PC-9 (cell line): Measurements from ENCODE around the gene IPO4.

Experiments used
- EZH2 ChIP-seq: fragments of 200-600 bp; sonication (generic); IDR thresholded peaks from 2 replicates; pipeline ENCODE4 v1.8.0; 2017; ENCODE audit warnings: antibody characterized with exemption, low read depth
- TF ChIP-seq, protein P1 (sequence below): fragments of 200-600 bp; sonication (generic); conservative IDR thresholded peaks from 2 replicates; pipeline ENCODE4 v1.6.1; 2017; ENCODE audit warnings: mixed run types, antibody characterized with exemption, mild to moderate bottlenecking, moderate library complexity

DNA sequence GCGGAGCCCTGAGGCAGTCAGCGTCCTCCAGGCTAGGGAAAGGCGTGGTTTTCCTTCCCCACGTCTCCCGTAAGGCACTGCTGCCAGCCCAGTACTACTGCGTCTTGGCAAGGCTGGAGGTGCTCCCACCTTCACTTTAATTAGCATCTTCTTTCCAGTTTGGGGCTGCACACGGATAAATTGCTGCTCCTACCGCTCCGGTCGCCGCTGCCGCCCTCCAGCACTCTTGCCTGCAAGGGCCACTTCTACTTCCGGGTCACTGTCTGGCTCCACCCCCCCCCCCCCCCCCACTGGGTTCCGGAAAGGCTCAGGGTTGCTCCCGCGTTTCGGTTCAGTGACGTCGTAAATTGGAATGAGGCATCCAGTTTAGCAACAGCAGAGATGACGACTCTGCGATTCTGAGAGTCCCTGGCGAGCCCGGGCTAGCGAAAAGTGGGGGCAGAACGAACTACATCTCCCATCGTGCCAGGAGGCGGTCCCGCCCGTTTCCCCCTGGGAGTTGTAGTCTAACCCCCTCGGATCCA is 43.6 kb upstream of the IPO4 start, which contains the start of gene NEDD8:
- TF ChIP-seq EZH2, result no peak
- TF ChIP-seq, protein P1, sequence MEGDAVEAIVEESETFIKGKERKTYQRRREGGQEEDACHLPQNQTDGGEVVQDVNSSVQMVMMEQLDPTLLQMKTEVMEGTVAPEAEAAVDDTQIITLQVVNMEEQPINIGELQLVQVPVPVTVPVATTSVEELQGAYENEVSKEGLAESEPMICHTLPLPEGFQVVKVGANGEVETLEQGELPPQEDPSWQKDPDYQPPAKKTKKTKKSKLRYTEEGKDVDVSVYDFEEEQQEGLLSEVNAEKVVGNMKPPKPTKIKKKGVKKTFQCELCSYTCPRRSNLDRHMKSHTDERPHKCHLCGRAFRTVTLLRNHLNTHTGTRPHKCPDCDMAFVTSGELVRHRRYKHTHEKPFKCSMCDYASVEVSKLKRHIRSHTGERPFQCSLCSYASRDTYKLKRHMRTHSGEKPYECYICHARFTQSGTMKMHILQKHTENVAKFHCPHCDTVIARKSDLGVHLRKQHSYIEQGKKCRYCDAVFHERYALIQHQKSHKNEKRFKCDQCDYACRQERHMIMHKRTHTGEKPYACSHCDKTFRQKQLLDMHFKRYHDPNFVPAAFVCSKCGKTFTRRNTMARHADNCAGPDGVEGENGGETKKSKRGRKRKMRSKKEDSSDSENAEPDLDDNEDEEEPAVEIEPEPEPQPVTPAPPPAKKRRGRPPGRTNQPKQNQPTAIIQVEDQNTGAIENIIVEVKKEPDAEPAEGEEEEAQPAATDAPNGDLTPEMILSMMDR, result no peak
